ENCODE results near the gene CELF4. TPM values are rescaled to one million over a fixed set of nuclear protein-coding genes. Genes with fewer than 3 reads are reported as not detected.
A peak's percentile ranks its signal among the peaks of the same experiment; 100 is the strongest.

CELF4 gene
- polyA plus RNA-seq, 4 donors: 3.2 to 7.8 (median 3.8) TPM; not detected in 1

DNA sequence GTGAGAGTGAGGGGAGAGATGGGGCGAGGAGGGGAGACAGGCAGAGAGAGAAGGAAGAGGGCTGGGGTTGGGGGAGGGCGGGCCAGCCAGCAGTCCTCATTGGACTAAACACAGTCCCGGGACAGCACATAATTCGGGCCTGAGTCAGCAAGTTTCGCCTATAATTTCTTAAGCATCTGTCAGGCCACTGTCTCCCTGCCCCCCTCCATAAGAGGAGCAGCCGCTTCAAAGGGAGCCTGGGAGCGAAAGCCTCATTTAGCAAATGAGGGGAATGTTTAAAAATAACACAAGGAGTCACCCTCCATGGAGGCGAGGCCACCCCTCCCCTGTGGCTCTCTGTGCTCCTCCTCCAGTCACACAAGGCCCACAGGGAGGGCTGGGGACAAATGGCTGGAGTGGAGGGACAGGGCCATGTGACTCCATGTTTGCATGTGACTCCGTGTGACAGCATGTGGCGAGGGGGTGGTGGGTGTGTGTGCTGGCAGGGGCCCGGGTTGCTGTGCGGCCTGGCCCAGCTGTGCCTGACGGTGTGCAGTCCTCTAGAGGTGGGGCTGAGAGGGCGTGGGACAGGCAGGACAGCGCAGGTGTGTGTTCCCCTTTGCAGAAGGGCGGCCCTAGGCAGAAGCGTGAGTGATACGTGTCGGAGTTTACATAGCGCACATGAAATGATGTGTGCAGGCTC is 162.4 kb downstream of the CELF4 start:
- Histone ChIP-seq H3K9me3 (ENCODE audit: control insufficient read depth in 2 of 2, insufficient read depth in 1 of 2, low read depth in 1 of 2, low read length in 1 of 2) (no peaks in the 10 kb centered on the region), H3K4me3 (ENCODE audit: low read depth in 1 of 3, low read length in 3 of 3) (no peak overlapping the region), H3K36me3 (ENCODE audit: control insufficient read depth in 3 of 3, insufficient read depth in 2 of 3, low read depth in 1 of 3, low read length in 3 of 3) (no peaks in the 10 kb centered on the region), H3K27me3 (ENCODE audit: control insufficient read depth in 3 of 3, insufficient read depth in 3 of 3, low read length in 3 of 3) (no peaks in the 10 kb centered on the region), H3K27ac (ENCODE audit: low read depth in 1 of 3, low read length in 2 of 3) (no peak overlapping the region), H3K4me1 (ENCODE audit: control insufficient read depth in 3 of 3, insufficient read depth in 2 of 3, low read depth in 1 of 3, low read length in 2 of 3) (peaks cover 0 to 4% (median 0%) of the 10 kb centered on the region in 3 donors)
- FAIRE-seq: no peak
- DNase-seq: peak in 1 of 2 donors; percentile 31
- 64 to 74% (median 67%) methylated on average over 19 to 20 of the region's 20 CpGs for WGBS, 3 donors

DNA sequence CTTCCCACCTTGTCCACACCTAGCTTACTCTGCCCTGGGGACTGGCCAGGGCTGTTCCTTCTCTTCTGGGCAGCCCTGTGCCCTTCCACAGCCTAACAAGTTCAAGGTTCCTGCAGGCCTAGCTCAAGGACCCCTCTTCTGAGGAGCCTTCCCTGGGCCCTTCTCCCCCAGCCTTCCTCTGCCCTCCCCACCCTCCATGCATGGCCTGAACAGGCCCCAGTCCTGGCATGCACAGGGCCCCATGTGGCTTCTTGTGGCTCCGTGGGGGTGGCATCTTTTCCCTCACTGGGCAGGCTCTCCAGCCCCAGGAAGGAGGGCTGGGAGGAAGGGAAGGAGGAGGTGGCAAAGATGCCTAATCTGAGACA is 162.9 kb downstream of the CELF4 start:
- Histone ChIP-seq H3K9me3 (ENCODE audit: control insufficient read depth in 2 of 2, insufficient read depth in 1 of 2, low read depth in 1 of 2, low read length in 1 of 2) (no peaks in the 10 kb centered on the region), H3K4me1 (ENCODE audit: control insufficient read depth in 3 of 3, insufficient read depth in 2 of 3, low read depth in 1 of 3, low read length in 2 of 3) (peaks cover 0 to 4% (median 0%) of the 10 kb centered on the region in 3 donors), H3K4me3 (ENCODE audit: low read depth in 1 of 3, low read length in 3 of 3) (no peak overlapping the region), H3K27me3 (ENCODE audit: control insufficient read depth in 3 of 3, insufficient read depth in 3 of 3, low read length in 3 of 3) (no peaks in the 10 kb centered on the region), H3K27ac (ENCODE audit: low read depth in 1 of 3, low read length in 2 of 3) (no peak overlapping the region), H3K36me3 (ENCODE audit: control insufficient read depth in 3 of 3, insufficient read depth in 2 of 3, low read depth in 1 of 3, low read length in 3 of 3) (no peaks in the 10 kb centered on the region)
- FAIRE-seq (no peak), DNase-seq (no peak)
- WGBS, 3 donors: 20 to 33% (median 29%) methylated on average over 1 of the region's 1 CpG

DNA sequence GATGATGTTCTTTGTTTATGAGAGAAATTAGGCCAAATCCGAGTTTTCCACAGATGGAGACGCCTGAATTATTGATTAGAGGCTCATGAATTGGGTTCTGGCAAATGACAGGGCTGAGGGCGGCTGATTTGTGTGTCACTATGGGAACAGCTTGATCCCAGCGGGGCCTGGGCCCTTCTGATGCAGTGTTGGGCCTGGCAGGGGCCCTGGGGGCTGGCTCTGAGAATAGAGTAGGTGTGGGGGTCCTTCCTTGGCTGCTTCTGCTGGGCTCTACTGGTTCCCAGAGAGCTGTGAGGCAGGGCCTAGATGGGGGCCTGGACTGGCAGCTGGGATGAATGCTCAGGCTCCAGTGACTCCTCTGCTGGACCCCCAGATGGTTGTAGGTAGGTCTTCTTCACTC is 164.8 kb downstream of the CELF4 start:
- no peak for FAIRE-seq
- 49 to 76% (median 57%) methylated on average over 4 of the region's 4 CpGs for WGBS, 3 donors
- no peak for DNase-seq

DNA sequence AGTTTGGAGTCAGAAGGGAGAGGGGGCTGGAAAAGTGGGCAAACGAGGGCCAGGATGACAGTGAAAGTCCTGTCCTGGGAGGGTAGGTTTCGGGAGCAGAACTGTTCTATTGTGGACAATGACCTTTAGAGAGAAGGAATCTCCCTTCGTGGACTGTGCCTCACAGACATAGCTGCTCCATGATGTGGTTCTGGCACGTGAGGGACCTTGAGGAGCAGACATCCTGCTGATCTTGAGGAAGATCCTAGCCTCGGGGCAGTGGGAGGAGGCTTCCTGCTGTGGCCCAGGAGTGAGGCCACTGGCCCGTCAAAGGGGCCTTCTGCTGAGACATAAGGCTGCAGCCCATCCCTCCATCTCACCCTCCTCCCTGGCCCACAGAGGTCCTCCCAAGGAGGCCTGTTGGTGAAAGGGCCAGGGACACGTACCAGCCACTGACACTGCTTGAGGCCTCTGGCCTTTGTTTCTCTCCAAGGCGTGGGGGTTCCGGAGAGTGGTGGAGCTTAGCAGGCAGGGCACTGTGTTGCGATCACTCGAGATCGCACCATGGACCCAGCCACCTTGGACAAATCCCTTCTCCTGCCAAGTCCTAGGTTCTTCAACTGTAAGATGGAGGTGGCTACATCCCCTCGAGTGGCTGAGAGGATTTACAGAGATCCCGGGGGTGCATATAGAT is 167.2 kb downstream of the CELF4 start:
- no peak for DNase-seq
- H3K4me3 ChIP-seq (ENCODE audit: low read depth in 1 of 3, low read length in 3 of 3): no peak overlapping the region
- WGBS, 3 donors: 71 to 81% (median 78%) methylated on average over 13 to 14 of the region's 14 CpGs
- H3K4me1 ChIP-seq (ENCODE audit: control insufficient read depth in 3 of 3, insufficient read depth in 2 of 3, low read depth in 1 of 3, low read length in 2 of 3): peaks cover 0 to 7% (median 0%) of the 10 kb centered on the region in 3 donors
- H3K27ac ChIP-seq (ENCODE audit: low read depth in 1 of 3, low read length in 2 of 3): no peak overlapping the region
- FAIRE-seq: no peak
- no peaks in the 10 kb centered on the region for H3K9me3 ChIP-seq (ENCODE audit: control insufficient read depth in 2 of 2, insufficient read depth in 1 of 2, low read depth in 1 of 2, low read length in 1 of 2)
- H3K27me3 ChIP-seq (ENCODE audit: control insufficient read depth in 3 of 3, insufficient read depth in 3 of 3, low read length in 3 of 3): peaks cover 0 to 21% (median 6%) of the 10 kb centered on the region in 3 donors
- no peaks in the 10 kb centered on the region for H3K36me3 ChIP-seq (ENCODE audit: control insufficient read depth in 3 of 3, insufficient read depth in 2 of 3, low read depth in 1 of 3, low read length in 3 of 3)

More for the DNA sequence above, 164.8 kb downstream of the CELF4 start:
- Histone ChIP-seq H3K9me3 (ENCODE audit: control insufficient read depth in 2 of 2, insufficient read depth in 1 of 2, low read depth in 1 of 2, low read length in 1 of 2) (no peaks in the 10 kb centered on the region), H3K27me3 (ENCODE audit: control insufficient read depth in 3 of 3, insufficient read depth in 3 of 3, low read length in 3 of 3) (peaks cover 0 to 3% (median 0%) of the 10 kb centered on the region in 3 donors), H3K36me3 (ENCODE audit: control insufficient read depth in 3 of 3, insufficient read depth in 2 of 3, low read depth in 1 of 3, low read length in 3 of 3) (no peaks in the 10 kb centered on the region), H3K4me3 (ENCODE audit: low read depth in 1 of 3, low read length in 3 of 3) (no peak overlapping the region), H3K4me1 (ENCODE audit: control insufficient read depth in 3 of 3, insufficient read depth in 2 of 3, low read depth in 1 of 3, low read length in 2 of 3) (peaks cover 0 to 4% (median 0%) of the 10 kb centered on the region in 3 donors), H3K27ac (ENCODE audit: low read depth in 1 of 3, low read length in 2 of 3) (no peak overlapping the region)

DNA sequence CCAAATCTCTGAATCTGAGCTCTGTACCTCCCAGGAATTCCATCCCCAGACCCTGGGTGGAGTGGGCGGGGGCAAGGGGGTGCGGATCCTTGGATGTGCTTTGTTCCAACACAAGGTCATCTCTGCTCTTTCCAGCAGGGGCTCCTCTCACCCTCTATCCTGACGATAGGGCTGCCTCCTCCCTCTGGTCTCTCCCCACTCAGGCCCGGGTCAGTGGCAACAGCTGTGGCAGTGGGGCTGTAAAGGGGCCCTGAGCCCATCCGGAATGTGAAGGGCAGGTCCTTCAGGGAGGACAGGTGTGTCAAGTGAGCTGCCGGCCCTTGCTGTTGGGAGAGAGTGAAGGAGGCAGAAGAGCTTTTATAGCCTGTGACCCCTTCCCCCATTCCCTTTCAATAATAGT is 167.8 kb downstream of the CELF4 start:
- no peak overlapping the region for H3K27ac ChIP-seq (ENCODE audit: low read depth in 1 of 3, low read length in 2 of 3)
- no peak overlapping the region for H3K4me3 ChIP-seq (ENCODE audit: low read depth in 1 of 3, low read length in 3 of 3)
- H3K36me3 ChIP-seq (ENCODE audit: control insufficient read depth in 3 of 3, insufficient read depth in 2 of 3, low read depth in 1 of 3, low read length in 3 of 3): no peaks in the 10 kb centered on the region
- H3K9me3 ChIP-seq (ENCODE audit: control insufficient read depth in 2 of 2, insufficient read depth in 1 of 2, low read depth in 1 of 2, low read length in 1 of 2): no peaks in the 10 kb centered on the region
- H3K27me3 ChIP-seq (ENCODE audit: control insufficient read depth in 3 of 3, insufficient read depth in 3 of 3, low read length in 3 of 3): peaks cover 0 to 26% (median 6%) of the 10 kb centered on the region in 3 donors
- peaks cover 0 to 6% (median 0%) of the 10 kb centered on the region in 3 donors for H3K4me1 ChIP-seq (ENCODE audit: control insufficient read depth in 3 of 3, insufficient read depth in 2 of 3, low read depth in 1 of 3, low read length in 2 of 3)
- no peak for DNase-seq
- no peak for FAIRE-seq
- 43 to 62% (median 51%) methylated on average over 6 of the region's 6 CpGs for WGBS, 3 donors

DNA sequence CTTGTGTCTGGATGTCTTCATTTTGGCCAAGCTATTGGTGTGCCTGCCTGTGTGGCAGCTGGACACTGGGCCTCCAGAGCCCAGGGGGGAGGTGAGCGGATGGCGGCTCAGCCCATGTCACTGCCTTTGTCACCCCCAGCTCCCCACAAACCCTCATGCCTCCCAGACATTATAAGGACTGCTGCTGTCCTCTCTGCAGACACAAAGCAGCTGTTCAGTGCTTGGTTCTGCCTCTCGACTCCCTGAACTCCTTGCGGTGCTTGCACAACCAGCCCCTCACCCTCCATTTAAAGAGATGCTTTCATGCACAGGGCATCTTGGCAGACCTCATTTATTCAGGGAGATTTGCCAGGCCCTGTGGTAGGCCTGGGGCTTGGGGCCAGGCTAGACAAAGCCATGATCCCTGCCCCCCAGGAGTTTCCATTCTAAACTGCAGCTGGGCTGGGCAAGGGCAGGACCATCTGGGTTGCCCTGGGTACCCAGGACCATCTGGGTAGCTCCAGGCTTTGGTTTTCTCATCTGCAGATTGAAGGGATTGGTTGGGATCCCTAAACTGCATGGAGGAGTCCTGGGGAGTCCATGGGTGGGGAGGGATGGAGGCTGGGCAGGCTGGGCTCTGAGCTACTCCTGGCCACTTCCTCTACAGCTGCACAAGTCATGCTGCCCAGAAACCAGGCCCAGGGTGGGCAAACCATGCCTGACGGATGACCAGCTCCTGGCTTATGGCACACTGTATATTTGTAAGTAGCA is 168.5 kb downstream of the CELF4 start:
- Histone ChIP-seq H3K9me3 (ENCODE audit: control insufficient read depth in 2 of 2, insufficient read depth in 1 of 2, low read depth in 1 of 2, low read length in 1 of 2) (no peaks in the 10 kb centered on the region), H3K36me3 (ENCODE audit: control insufficient read depth in 3 of 3, insufficient read depth in 2 of 3, low read depth in 1 of 3, low read length in 3 of 3) (no peaks in the 10 kb centered on the region), H3K27ac (ENCODE audit: low read depth in 1 of 3, low read length in 2 of 3) (no peak overlapping the region), H3K27me3 (ENCODE audit: control insufficient read depth in 3 of 3, insufficient read depth in 3 of 3, low read length in 3 of 3) (peaks cover 2 to 29% (median 6%) of the 10 kb centered on the region in 3 donors), H3K4me1 (ENCODE audit: control insufficient read depth in 3 of 3, insufficient read depth in 2 of 3, low read depth in 1 of 3, low read length in 2 of 3) (peaks cover 0 to 4% (median 0%) of the 10 kb centered on the region in 3 donors), H3K4me3 (ENCODE audit: low read depth in 1 of 3, low read length in 3 of 3) (no peak overlapping the region)
- no peak for DNase-seq
- FAIRE-seq: no peak
- 73 to 79% (median 76%) methylated on average over 5 of the region's 5 CpGs for WGBS, 3 donors

DNA sequence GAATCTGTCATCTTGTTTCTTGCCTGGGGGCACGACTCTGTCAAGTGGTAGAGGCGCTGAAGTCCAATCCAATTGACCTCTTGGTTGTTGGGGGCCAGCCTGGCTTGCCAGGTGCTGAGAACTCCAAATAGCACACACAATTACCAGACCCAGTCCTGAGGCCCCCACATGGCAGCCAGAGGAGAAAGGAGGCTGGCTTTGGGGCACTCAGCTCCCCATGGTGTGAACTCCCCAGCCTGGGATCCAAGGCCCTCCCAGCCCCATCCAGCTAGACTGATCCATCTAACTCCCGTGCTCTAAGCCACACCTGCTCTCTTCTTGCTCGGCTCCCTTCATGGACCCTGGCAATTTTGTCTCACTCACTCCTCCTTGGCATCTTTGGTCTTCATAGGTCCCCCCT is 170.0 kb downstream of the CELF4 start:
- Histone ChIP-seq H3K27me3 (ENCODE audit: control insufficient read depth in 3 of 3, insufficient read depth in 3 of 3, low read length in 3 of 3) (peaks cover 4 to 29% (median 6%) of the 10 kb centered on the region in 3 donors), H3K4me1 (ENCODE audit: control insufficient read depth in 3 of 3, insufficient read depth in 2 of 3, low read depth in 1 of 3, low read length in 2 of 3) (peaks cover 0 to 4% (median 0%) of the 10 kb centered on the region in 3 donors), H3K27ac (ENCODE audit: low read depth in 1 of 3, low read length in 2 of 3) (no peak overlapping the region), H3K36me3 (ENCODE audit: control insufficient read depth in 3 of 3, insufficient read depth in 2 of 3, low read depth in 1 of 3, low read length in 3 of 3) (no peaks in the 10 kb centered on the region), H3K9me3 (ENCODE audit: control insufficient read depth in 2 of 2, insufficient read depth in 1 of 2, low read depth in 1 of 2, low read length in 1 of 2) (no peaks in the 10 kb centered on the region), H3K4me3 (ENCODE audit: low read depth in 1 of 3, low read length in 3 of 3) (no peak overlapping the region)
- FAIRE-seq: no peak
- DNase-seq: no peak
- 73 to 93% (median 80%) methylated on average over 4 of the region's 4 CpGs for WGBS, 3 donors

DNA sequence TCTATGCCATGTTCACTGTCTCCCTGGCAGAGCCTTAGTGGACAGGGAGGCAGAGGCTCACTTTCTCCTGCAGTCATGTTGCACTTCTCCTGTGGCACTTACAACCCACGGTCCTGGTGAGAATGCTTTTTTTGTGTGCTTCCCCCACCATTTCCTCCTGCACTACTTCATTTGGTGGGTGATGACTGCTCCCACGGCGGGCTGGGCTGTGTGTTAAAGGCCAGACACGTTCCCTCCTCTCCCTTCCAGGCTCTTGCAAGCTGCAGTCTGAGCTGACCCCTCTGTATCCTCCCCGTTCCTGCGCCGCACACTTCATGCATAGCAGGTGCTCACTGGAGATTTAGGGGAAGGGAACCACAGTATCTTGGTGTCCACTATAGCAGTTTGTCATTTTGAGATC is 170.5 kb downstream of the CELF4 start:
- FAIRE-seq: no peak
- Histone ChIP-seq H3K4me3 (ENCODE audit: low read depth in 1 of 3, low read length in 3 of 3) (no peak overlapping the region), H3K27ac (ENCODE audit: low read depth in 1 of 3, low read length in 2 of 3) (peak overlapping the region in 1 of 3 donors; percentile 37), H3K27me3 (ENCODE audit: control insufficient read depth in 3 of 3, insufficient read depth in 3 of 3, low read length in 3 of 3) (peaks cover 4 to 29% (median 6%) of the 10 kb centered on the region in 3 donors), H3K36me3 (ENCODE audit: control insufficient read depth in 3 of 3, insufficient read depth in 2 of 3, low read depth in 1 of 3, low read length in 3 of 3) (no peaks in the 10 kb centered on the region), H3K4me1 (ENCODE audit: control insufficient read depth in 3 of 3, insufficient read depth in 2 of 3, low read depth in 1 of 3, low read length in 2 of 3) (peaks cover 0 to 4% (median 0%) of the 10 kb centered on the region in 3 donors), H3K9me3 (ENCODE audit: control insufficient read depth in 2 of 2, insufficient read depth in 1 of 2, low read depth in 1 of 2, low read length in 1 of 2) (peaks cover 0 to under 1% of the 10 kb centered on the region in 2 donors)
- DNase-seq: no peak
- 66 to 80% (median 76%) methylated on average over 7 of the region's 7 CpGs for WGBS, 3 donors
